GM12878 (cell line): ENCODE data around the gene WASF1.

ENCODE experiments used
- ATF7 ChIP-seq: fragments of 450-650 bp; IDR thresholded peaks from 2 replicates; pipeline ENCODE4 v1.6.1; 2016; ENCODE audit warnings: low read depth, mild to moderate bottlenecking
- CBX3 ChIP-seq: fragments of 200-600 bp; sonication (generic); IDR thresholded peaks from 2 replicates; pipeline ENCODE4 v1.6.1; 2016; ENCODE audit warnings: low read depth, borderline replicate concordance
- CTCF ChIP-seq, 3 experiments: IDR thresholded peaks in 2 of 3; conservative IDR thresholded peaks in 1 of 3; 2 replicates each; pipeline ENCODE4 v1.5.1; 2011; ENCODE audit warnings: low read depth in 3 of 3, low read length in 3 of 3, mild to moderate bottlenecking in 3 of 3, control low read depth in 2 of 3, moderate library complexity in 2 of 3, inconsistent platforms in 1 of 3, mixed read lengths in 1 of 3; ENCODE audit not compliant: control insufficient read depth in 2 of 3, insufficient read depth in 1 of 3; ENCODE audit errors: extremely low read depth in 1 of 3
- CUX1 ChIP-seq: IDR thresholded peaks from 2 replicates; pipeline ENCODE4 v1.6.1; 2012; ENCODE audit warnings: improper control_type of control experiment, low read depth, low read length; ENCODE audit not compliant: insufficient replicate concordance
- FOXK2 ChIP-seq: fragments of 450-650 bp; IDR thresholded peaks from 2 replicates; pipeline ENCODE4 v1.6.1; 2017; ENCODE audit warnings: mild to moderate bottlenecking, moderate library complexity
- HDGF ChIP-seq: fragments of 450-650 bp; IDR thresholded peaks from 2 replicates; pipeline ENCODE4 v1.6.1; 2016; ENCODE audit warnings: antibody characterized with exemption
- KDM1A ChIP-seq: fragments of 200-600 bp; sonication (generic); IDR thresholded peaks from 2 replicates; pipeline ENCODE4 v1.6.1; 2016; ENCODE audit warnings: borderline replicate concordance
- MAX ChIP-seq: IDR thresholded peaks from 2 replicates; pipeline ENCODE4 v1.6.1; 2012; ENCODE audit warnings: low read depth, low read length, improper control_type of control experiment
- NFYA ChIP-seq: IDR thresholded peaks from 2 replicates; pipeline ENCODE4 v1.6.1; 2011; ENCODE audit warnings: low read depth, mild to moderate bottlenecking, low read length, improper control_type of control experiment, borderline replicate concordance
- NR2C2 ChIP-seq: IDR thresholded peaks from 2 replicates; pipeline ENCODE4 v1.6.1; 2011; ENCODE audit warnings: borderline replicate concordance, low read depth; ENCODE audit not compliant: control insufficient read depth, insufficient read length
- PKNOX1 ChIP-seq: fragments of 450-650 bp; IDR thresholded peaks from 2 replicates; pipeline ENCODE4 v1.6.1; 2016; ENCODE audit warnings: mild to moderate bottlenecking
- POU2F2 ChIP-seq: IDR thresholded peaks from 3 replicates; pipeline ENCODE4 v1.6.1; 2011; ENCODE audit warnings: low read depth, mild to moderate bottlenecking, low read length, borderline replicate concordance
- RAD21 ChIP-seq: IDR thresholded peaks from 2 replicates; pipeline ENCODE4 v1.6.1; 2011; ENCODE audit warnings: mild to moderate bottlenecking, low read depth, low read length, moderate library complexity; ENCODE audit not compliant: insufficient read depth

GRCh38 chr6:110198561-110198960 lies 19.1 kb upstream of the WASF1 start:
- TF ChIP-seq CUX1: no peak
- TF ChIP-seq ATF7: no peak
- no peak for TF ChIP-seq HDGF
- no peak for TF ChIP-seq KDM1A
- no peak for TF ChIP-seq NR2C2
- no peak for TF ChIP-seq CTCF (IDR thresholded peaks at IDR 0.05 in 2 of 3, conservative IDR thresholded peaks at IDR 0.05 in 1 of 3; ENCODE audit: control insufficient read depth in 2 of 3, extremely low read depth in 1 of 3, insufficient read depth in 1 of 3, low read depth in 3 of 3, low read length in 3 of 3)
- TF ChIP-seq RAD21: no peak
- TF ChIP-seq PKNOX1: no peak
- no peak for TF ChIP-seq NFYA
- TF ChIP-seq CBX3: no peak
- no peak for TF ChIP-seq POU2F2
- TF ChIP-seq FOXK2: no peak
- TF ChIP-seq MAX: no peak
